Left forelimb (tissue), 1 donor: ENCODE measurements around the gene SSBP2.
"Not testable (repeated sequence)": the region's sequence is repeated elsewhere in the genome, so short reads cannot be mapped to it uniquely, and the experiment has no call there.

ENCODE experiments used
- DNase-seq: peaks from one replicate; pipeline ENCODE4 v3.0.0-alpha.2; 2018; ENCODE audit warnings: low spot score

The SSBP2 gene

GRCh38 chr5:81592085-81592484 is 158.8 kb downstream of the SSBP2 start:
- DNase-seq: not testable (repeated sequence)

GRCh38 chr5:81590498-81591384 is 160.2 kb downstream of the SSBP2 start:
- no peak for DNase-seq

- no peak for DNase-seq
Measured at GRCh38 chr5:81579262-81579924, 171.5 kb downstream of the SSBP2 start.

GRCh38 chr5:81577091-81577490 is 173.8 kb downstream of the SSBP2 start:
- DNase-seq: no peak

- DNase-seq: no peak
Measured at GRCh38 chr5:81575924-81576323, 175.0 kb downstream of the SSBP2 start.

GRCh38 chr5:81572201-81572600 is 178.7 kb downstream of the SSBP2 start:
- no peak for DNase-seq

GRCh38 chr5:81558188-81558587 is 192.7 kb downstream of the SSBP2 start:
- DNase-seq: no peak

- DNase-seq: no peak
Measured at GRCh38 chr5:81556809-81557208, 194.1 kb downstream of the SSBP2 start.

- no peak for DNase-seq
Measured at GRCh38 chr5:81555865-81556264, 195.0 kb downstream of the SSBP2 start.

- no peak for DNase-seq
Measured at GRCh38 chr5:81554647-81555046, 196.2 kb downstream of the SSBP2 start.

GRCh38 chr5:81553567-81554212 is 197.2 kb downstream of the SSBP2 start:
- no peak for DNase-seq

- no peak for DNase-seq
Measured at GRCh38 chr5:81552852-81553566, 197.9 kb downstream of the SSBP2 start.

GRCh38 chr5:81549123-81549522 is 201.8 kb downstream of the SSBP2 start:
- no peak for DNase-seq

- DNase-seq: no peak
Measured at GRCh38 chr5:81547001-81547400, 203.9 kb downstream of the SSBP2 start.

- no peak for DNase-seq
Measured at GRCh38 chr5:81545911-81546310, 205.0 kb downstream of the SSBP2 start.

- no peak for DNase-seq
Measured at GRCh38 chr5:81544351-81545018, 206.4 kb downstream of the SSBP2 start.

GRCh38 chr5:81542242-81542641 is 208.7 kb downstream of the SSBP2 start:
- no peak for DNase-seq

- DNase-seq: no peak
Measured at GRCh38 chr5:81537905-81538547, 212.9 kb downstream of the SSBP2 start.

- no peak for DNase-seq
Measured at GRCh38 chr5:81534441-81534840, 216.5 kb downstream of the SSBP2 start.

GRCh38 chr5:81533629-81534405 is 217.1 kb downstream of the SSBP2 start:
- DNase-seq: no peak
